Testis (tissue), 3 donors: ENCODE results near the gene PPFIBP1. TPM values are rescaled to one million over a fixed set of nuclear protein-coding genes. Genes with fewer than 3 reads are reported as not detected.

Source experiments
- DNase-seq: peaks from one replicate; pipeline ENCODE4 v3.0.0-alpha.2; 2019
- H3K27ac ChIP-seq, 2 donors: fragments of 200-600 bp; sonication (generic); one replicate each; pipeline ENCODE4 v1.5.1; 2019
- H3K27me3 ChIP-seq: fragments of 200-600 bp; sonication (generic); one replicate; pipeline ENCODE4 v1.5.1; 2019
- H3K36me3 ChIP-seq: fragments of 200-600 bp; sonication (generic); one replicate; pipeline ENCODE4 v1.5.1; 2017; ENCODE audit warnings: low read depth; ENCODE audit errors: missing control alignments
- H3K4me1 ChIP-seq: fragments of 200-600 bp; sonication (generic); one replicate; pipeline ENCODE4 v1.5.1; 2019
- H3K4me3 ChIP-seq, 2 donors: fragments of 200-600 bp; sonication (generic); one replicate each; pipeline ENCODE4 v1.5.1; 2017 to 2019
- H3K9me3 ChIP-seq: fragments of 200-600 bp; sonication (generic); one replicate; pipeline ENCODE4 v1.5.1; 2017
- POLR2A ChIP-seq: fragments of 450-650 bp; IDR thresholded peaks from one replicate; pipeline ENCODE4 v1.6.1; 2017; ENCODE audit warnings: antibody characterized with exemption, mild to moderate bottlenecking, moderate library complexity
- WGBS, 2 donors: methylation state at CpG; one replicate each; pipeline ENCODE4 v1.1.5; 2018; 5-methylcytosine and 5-hydroxymethylcytosine counted together
- intact Hi-C: fragments of 100-400 bp; cut with DNase I; formaldehyde crosslinking; loops from one replicate; pipeline ENCODE4 v1.15.1; 2023; ENCODE audit warnings: low total_unique reads
- polyA plus RNA-seq: library from polyadenylated mRNA; stranded (reverse); fragments of 350-450 nt; fragmentation: Illumina TruSeq; extraction: RNeasy Lipid Tissue Mini Kit (QIAGEN cat#74804); gene quantifications from one replicate; pipeline ENCODE4 v1.2.3, GENCODE V29; 2014; ENCODE audit warnings: low read depth, low replicate concordance; ENCODE audit not compliant: insufficient read depth
- total RNA-seq, 2 donors: library from RNA; depleted of rRNA; stranded (reverse); fragments of >200 nt; gene quantifications; one replicate each; pipeline ENCODE4 v1.2.3, GENCODE V29; 2016
- TF ChIP-seq, protein P1 (sequence below), 3 experiments: fragments of 450-650 bp in 2 of 3; fragments of 200-600 bp in 1 of 3; sonication (generic) in 1 of 3; IDR thresholded peaks; one replicate each; pipeline ENCODE4 v1.5.1; 2016 to 2019; ENCODE audit warnings: antibody characterized with exemption in 3 of 3, mild to moderate bottlenecking in 2 of 3, moderate library complexity in 1 of 3

The PPFIBP1 gene
- total and polyA plus RNA-seq, 3 donors from 2014 or later, result 33.4 to 87.8 (median 75.3) TPM

DNA sequence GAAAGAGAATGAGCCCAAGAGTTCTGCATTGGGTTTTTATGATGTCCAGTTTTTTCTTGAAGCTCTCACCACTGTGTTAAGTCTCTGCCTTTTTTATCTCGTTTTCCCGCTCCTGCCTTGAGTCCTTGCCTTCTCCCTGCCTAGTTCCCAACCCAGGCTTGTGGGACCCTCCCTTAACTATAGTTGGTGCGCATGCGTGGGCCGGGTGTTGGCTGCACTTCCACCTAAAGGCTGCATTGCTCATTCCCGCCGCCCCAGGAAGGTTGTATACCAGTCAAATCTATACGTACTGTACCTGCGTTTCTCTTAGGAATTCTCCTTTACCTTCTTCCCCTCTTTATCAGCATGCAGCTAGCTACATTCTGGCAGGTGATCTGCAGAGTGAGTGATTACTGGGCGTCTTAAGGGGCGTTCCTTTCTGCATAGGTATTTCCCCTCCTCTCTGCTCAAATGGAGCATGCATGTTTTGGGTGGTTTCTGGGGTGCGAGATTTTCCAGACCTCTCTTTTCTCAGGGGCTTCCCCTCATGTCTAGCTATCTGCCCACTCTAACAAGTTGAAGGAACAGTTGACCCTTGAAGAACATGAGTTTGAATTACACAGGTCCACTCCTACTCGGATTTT lies 165.7 kb downstream of the PPFIBP1 start:
- Histone ChIP-seq H3K27me3 (no peaks in the 10 kb centered on the region), H3K4me3 (no peak overlapping the region), H3K9me3 (no peaks in the 10 kb centered on the region), H3K36me3 (no peaks in the 10 kb centered on the region), H3K27ac (no peak overlapping the region), H3K4me1 (no peaks in the 10 kb centered on the region)
- WGBS, 2 donors, result 57 to 77% methylated on average over 13 of the region's 13 CpGs
- TF ChIP-seq, protein P1, sequence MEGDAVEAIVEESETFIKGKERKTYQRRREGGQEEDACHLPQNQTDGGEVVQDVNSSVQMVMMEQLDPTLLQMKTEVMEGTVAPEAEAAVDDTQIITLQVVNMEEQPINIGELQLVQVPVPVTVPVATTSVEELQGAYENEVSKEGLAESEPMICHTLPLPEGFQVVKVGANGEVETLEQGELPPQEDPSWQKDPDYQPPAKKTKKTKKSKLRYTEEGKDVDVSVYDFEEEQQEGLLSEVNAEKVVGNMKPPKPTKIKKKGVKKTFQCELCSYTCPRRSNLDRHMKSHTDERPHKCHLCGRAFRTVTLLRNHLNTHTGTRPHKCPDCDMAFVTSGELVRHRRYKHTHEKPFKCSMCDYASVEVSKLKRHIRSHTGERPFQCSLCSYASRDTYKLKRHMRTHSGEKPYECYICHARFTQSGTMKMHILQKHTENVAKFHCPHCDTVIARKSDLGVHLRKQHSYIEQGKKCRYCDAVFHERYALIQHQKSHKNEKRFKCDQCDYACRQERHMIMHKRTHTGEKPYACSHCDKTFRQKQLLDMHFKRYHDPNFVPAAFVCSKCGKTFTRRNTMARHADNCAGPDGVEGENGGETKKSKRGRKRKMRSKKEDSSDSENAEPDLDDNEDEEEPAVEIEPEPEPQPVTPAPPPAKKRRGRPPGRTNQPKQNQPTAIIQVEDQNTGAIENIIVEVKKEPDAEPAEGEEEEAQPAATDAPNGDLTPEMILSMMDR (IDR thresholded peaks at IDR 0.05), result no peak
- no peak for TF ChIP-seq POLR2A
- peak; percentile 47 for DNase-seq
- intact Hi-C loops, result no loop called here

DNA sequence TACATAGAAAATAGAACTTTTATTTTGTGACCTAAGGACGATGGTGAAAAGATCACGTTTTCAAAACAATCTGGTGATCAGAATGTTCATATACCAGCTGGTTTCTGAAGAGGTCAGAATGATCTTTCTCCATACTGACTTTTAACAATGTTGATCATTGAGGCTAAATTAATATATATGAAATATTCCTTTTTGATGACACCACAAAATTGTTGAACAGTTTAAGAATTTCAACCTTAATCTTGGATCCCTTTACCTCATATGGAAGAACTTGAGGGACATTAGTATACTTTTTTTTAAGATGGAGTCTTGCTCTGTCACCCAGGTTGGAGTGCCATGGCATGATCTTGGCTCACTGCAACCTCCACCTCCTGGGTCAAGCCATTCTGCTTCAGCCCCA lies 169.4 kb downstream of the PPFIBP1 start:
- Histone ChIP-seq H3K9me3 (no peaks in the 10 kb centered on the region), H3K36me3 (no peaks in the 10 kb centered on the region), H3K27me3 (no peaks in the 10 kb centered on the region), H3K27ac (no peak overlapping the region), H3K4me3 (no peak overlapping the region), H3K4me1 (no peaks in the 10 kb centered on the region)
- intact Hi-C loops, result no loop called here
- DNase-seq, result no peak
- TF ChIP-seq POLR2A, result no peak
- TF ChIP-seq, protein P1 (IDR thresholded peaks at IDR 0.05), result no peak
- WGBS, 2 donors, result 89 to 90% methylated on average over 2 of the region's 2 CpGs

DNA sequence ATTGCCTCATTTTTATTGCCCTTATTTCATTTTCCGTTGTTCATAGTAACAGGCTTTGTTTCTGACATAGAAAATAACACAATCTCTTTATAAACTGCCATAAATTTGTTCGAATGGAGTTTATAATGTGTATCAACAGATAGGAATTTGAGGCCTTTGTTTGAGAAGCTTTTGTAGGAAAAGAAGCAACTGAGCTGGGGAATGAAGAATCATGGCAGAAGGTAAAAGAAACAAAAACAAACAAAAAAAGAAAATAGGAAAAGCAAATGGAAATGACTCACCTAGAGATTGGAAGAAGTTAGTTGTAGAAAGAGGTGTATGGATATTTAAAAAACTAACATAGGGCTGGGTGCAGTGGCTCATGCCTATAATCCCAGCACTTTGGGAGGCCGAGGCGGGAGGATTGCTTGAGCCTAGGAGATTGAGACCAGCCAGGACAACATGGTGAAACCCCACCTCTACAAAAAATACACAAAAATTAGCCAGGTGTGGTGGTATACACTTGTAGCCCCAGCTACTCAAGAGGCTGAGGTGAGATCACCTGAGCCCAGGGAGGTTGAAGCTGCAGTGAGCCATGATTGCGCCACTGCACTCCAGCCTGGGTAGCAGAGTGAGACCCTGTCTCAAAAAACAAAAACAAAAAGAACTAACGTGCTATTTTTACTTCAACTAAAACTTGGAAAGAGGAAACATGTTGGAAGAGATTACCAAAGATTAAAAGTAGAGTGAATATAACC lies 171.7 kb downstream of the PPFIBP1 start:
- DNase-seq, result no peak
- Histone ChIP-seq H3K4me3 (no peak overlapping the region), H3K4me1 (no peaks in the 10 kb centered on the region), H3K27ac (no peak overlapping the region), H3K9me3 (no peaks in the 10 kb centered on the region), H3K27me3 (no peaks in the 10 kb centered on the region), H3K36me3 (no peaks in the 10 kb centered on the region)
- TF ChIP-seq, protein P1 (IDR thresholded peaks at IDR 0.05), result no peak
- TF ChIP-seq POLR2A, result no peak
- 85 to 91% methylated on average over 6 of the region's 6 CpGs for WGBS, 2 donors
- intact Hi-C loops, result no loop called here

DNA sequence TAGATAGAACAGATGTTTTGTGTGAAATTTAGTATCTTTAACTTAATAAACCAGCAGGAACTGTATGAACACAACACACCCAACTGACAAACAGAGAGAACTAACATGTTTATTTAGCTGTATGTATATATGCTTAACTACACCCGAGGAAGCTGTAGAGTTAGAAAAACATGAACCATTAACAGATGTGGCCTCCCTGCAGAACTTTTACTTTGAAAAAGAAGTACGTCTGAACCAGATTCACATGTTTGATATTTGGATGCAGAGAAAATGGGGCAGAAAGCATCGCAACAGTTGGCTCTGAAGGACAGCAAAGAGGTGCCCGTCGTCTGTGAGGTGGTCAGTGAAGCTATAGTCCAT lies 172.3 kb downstream of the PPFIBP1 start, which contains the start of gene REP15:
Gene REP15 (plus strand): TSS at position 155 of the 360 bp plus-strand sequence. CDS start 116 bp downstream, at position 271.
- 85 to 87% methylated on average over 5 of the region's 5 CpGs for WGBS, 2 donors
- H3K9me3 ChIP-seq, result no peaks in the 10 kb centered on the region
- no peak for DNase-seq
- intact Hi-C loops, result no loop called here
- no peak for TF ChIP-seq POLR2A
- H3K4me3 ChIP-seq, result no peak within 1 kb of the TSS
- H3K27me3 ChIP-seq, result no peaks in the 10 kb centered on the region
- no peak within 1 kb of the TSS for H3K27ac ChIP-seq
- H3K4me1 ChIP-seq, result no peaks in the 10 kb centered on the region
- H3K36me3 ChIP-seq, result no peaks in the 10 kb centered on the region

DNA sequence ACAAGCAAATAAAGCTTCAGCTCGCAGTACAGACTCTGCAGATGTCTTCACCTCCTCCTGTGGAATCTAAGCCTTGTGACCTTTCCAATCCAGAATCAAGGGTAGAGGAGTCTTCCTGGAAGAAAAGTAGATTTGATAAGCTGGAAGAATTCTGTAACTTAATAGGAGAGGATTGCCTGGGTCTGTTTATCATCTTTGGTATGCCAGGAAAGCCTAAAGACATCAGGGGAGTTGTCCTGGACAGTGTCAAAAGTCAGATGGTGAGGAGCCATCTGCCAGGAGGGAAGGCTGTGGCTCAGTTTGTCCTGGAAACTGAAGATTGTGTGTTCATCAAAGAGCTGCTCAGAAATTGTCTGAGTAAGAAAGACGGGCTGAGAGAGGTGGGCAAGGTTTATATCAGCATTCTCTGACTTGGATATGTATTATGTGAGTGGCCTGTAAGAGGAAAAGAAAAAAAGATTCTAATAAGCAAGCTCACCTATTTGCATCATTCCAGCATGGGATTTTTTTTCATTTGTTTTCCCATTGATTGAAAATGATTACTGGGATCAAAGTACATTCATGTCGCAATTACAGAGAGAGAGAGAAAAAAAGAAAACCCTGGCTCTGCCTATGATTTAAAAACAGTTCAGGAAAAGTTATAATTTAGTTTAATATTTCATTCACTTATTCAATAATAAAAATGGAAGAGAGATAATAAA lies 173.0 kb downstream of the PPFIBP1 start:
- no peaks in the 10 kb centered on the region for H3K9me3 ChIP-seq
- no peak overlapping the region for H3K4me3 ChIP-seq
- no peak overlapping the region for H3K27ac ChIP-seq
- no peak for DNase-seq
- H3K27me3 ChIP-seq, result no peaks in the 10 kb centered on the region
- intact Hi-C loops, result no loop called here
- H3K4me1 ChIP-seq, result no peaks in the 10 kb centered on the region
- TF ChIP-seq, protein P1 (IDR thresholded peaks at IDR 0.05), result no peak
- TF ChIP-seq POLR2A, result no peak
- whole genome bisulfite sequencing, 2 donors, result 83% methylated on average over 3 of the region's 3 CpGs
- no peaks in the 10 kb centered on the region for H3K36me3 ChIP-seq
